H1 (cell line): Measurements from ENCODE around the gene MCM5. TPM values are rescaled to one million over a fixed set of nuclear protein-coding genes. Genes with fewer than 3 reads are reported as not detected.

Source experiments
- CTCF ChIA-PET: fragments of 300-600 bp; sonication (Branson Sonifier 250); formaldehyde crosslinking; loops from one replicate; lab custom pipeline; 2021; ENCODE audit not compliant: partially characterized antibody; lab: Charles Lee
- POLR2A ChIA-PET: fragments of 300-600 bp; sonication (Branson Sonifier 250); formaldehyde crosslinking; loops from one replicate; lab custom pipeline; 2021; ENCODE audit warnings: inconsistent platforms; ENCODE audit not compliant: partially characterized antibody; lab: Charles Lee
- DNase-seq, 2 experiments: peaks; one replicate each; pipeline versions ENCODE4 v3.0.0 to v3.0.0-alpha.2; 2010 to 2022; ENCODE audit warnings: low spot score in 2 of 2, low read depth in 1 of 2, mixed read lengths in 1 of 2
- FAIRE-seq: peaks from 2 replicates; lab custom pipeline; 2011; peaks lifted over from hg19 to GRCh38; lab: Jason Lieb, UNC
- H2AFZ ChIP-seq: 2 replicates; pipeline ENCODE4 v1.8.1; 2012; ENCODE audit warnings: low read length, inconsistent platforms
- H2AK5ac ChIP-seq: 2 replicates; pipeline ENCODE4 v1.6.1; 2013; ENCODE audit warnings: low read depth, low read length
- H2BK120ac ChIP-seq: replicated peaks from 2 replicates; pipeline ENCODE3; 2013; ENCODE audit warnings: low read depth, low read length, inconsistent platforms
- H2BK12ac ChIP-seq: 2 replicates; pipeline ENCODE4 v1.6.1; 2013; ENCODE audit warnings: low read depth, low read length
- H2BK15ac ChIP-seq: 2 replicates; pipeline ENCODE4 v1.6.1; 2013; ENCODE audit warnings: low read length
- H2BK20ac ChIP-seq: 2 replicates; pipeline ENCODE4 v1.6.1; 2013; ENCODE audit warnings: low read length
- H2BK5ac ChIP-seq: 2 replicates; pipeline ENCODE4 v1.6.1; 2013; ENCODE audit warnings: low read depth, low read length
- H3K14ac ChIP-seq: 2 replicates; pipeline ENCODE4 v1.6.1; 2013; ENCODE audit warnings: inconsistent platforms; ENCODE audit not compliant: insufficient read length
- H3K18ac ChIP-seq: 2 replicates; pipeline ENCODE4 v1.6.1; 2013; ENCODE audit warnings: low read length; ENCODE audit errors: extremely low read depth
- H3K23ac ChIP-seq: 2 replicates; pipeline ENCODE4 v1.6.1; 2013; ENCODE audit warnings: inconsistent platforms; ENCODE audit not compliant: insufficient read length
- H3K23me2 ChIP-seq: 2 replicates; pipeline ENCODE4 v1.6.1; 2013; ENCODE audit warnings: low read depth, low read length
- H3K27ac ChIP-seq: 2 replicates; pipeline ENCODE4 v1.6.1; 2011; ENCODE audit warnings: low read depth, low read length, inconsistent platforms
- H3K27me3 ChIP-seq, 4 experiments: replicated peaks in 1 of 4; 1 replicate in 1 of 4; 2 replicates in 3 of 4; pipeline versions ENCODE4 v1.6.1 to v1.8.1; 2011 to 2013; ENCODE audit warnings: low read length in 3 of 4, mild to moderate bottlenecking in 3 of 4, inconsistent platforms in 2 of 4, mixed read lengths in 2 of 4, moderate library complexity in 1 of 4; ENCODE audit not compliant: control insufficient read depth in 3 of 4, insufficient read depth in 3 of 4; ENCODE audit errors: extremely low read depth in 1 of 4
- H3K36me3 ChIP-seq, 4 experiments: 2 replicates each; pipeline versions ENCODE4 v1.6.1 to v1.8.1; 2011 to 2013; ENCODE audit warnings: mild to moderate bottlenecking in 4 of 4, low read length in 3 of 4, moderate library complexity in 2 of 4, control low read depth in 1 of 4, inconsistent platforms in 1 of 4; ENCODE audit not compliant: insufficient read depth in 4 of 4, control insufficient read depth in 2 of 4
- H3K4ac ChIP-seq: replicated peaks from 2 replicates; pipeline ENCODE3; 2013; ENCODE audit warnings: low read length, low read depth, mixed read lengths, inconsistent platforms; ENCODE audit not compliant: insufficient read length
- H3K4me1 ChIP-seq, 4 experiments: replicated peaks in 1 of 4; 1 replicate in 1 of 4; 2 replicates in 3 of 4; pipeline versions ENCODE4 v1.6.1 to v1.8.1; 2011 to 2013; ENCODE audit warnings: low read length in 3 of 4, inconsistent platforms in 2 of 4, mixed read lengths in 1 of 4; ENCODE audit not compliant: insufficient read depth in 4 of 4, control insufficient read depth in 3 of 4
- H3K4me2 ChIP-seq, 2 experiments: 2 replicates each; pipeline versions ENCODE4 v1.6.1 to v1.8.1; 2011 to 2013; ENCODE audit warnings: low read depth in 2 of 2, low read length in 2 of 2, control low read depth in 1 of 2, inconsistent platforms in 1 of 2, mild to moderate bottlenecking in 1 of 2; ENCODE audit not compliant: insufficient read depth in 1 of 2
- H3K4me3 ChIP-seq, 4 experiments: fragments of 200-600, 300-600 bp in 1 of 4; sonication (generic), shearing (Covaris generic), sonication (Bioruptor Twin) in 1 of 4; 2 replicates each; pipeline versions ENCODE4 v1.5.1 to v1.8.1; 2011 to 2016; ENCODE audit warnings: low read length in 4 of 4, low read depth in 3 of 4, control low read depth in 2 of 4, inconsistent platforms in 2 of 4, mild to moderate bottlenecking in 2 of 4, mixed read lengths in 1 of 4, moderate library complexity in 1 of 4; ENCODE audit not compliant: insufficient read depth in 2 of 4; ENCODE audit errors: extremely low read depth in 1 of 4
- H3K56ac ChIP-seq: replicated peaks from 2 replicates; pipeline ENCODE3; 2013; ENCODE audit warnings: low read depth, mild to moderate bottlenecking, mixed read lengths, low read length, inconsistent platforms; ENCODE audit not compliant: insufficient read length
- H3K79me1 ChIP-seq: 2 replicates; pipeline ENCODE4 v1.6.1; 2013; ENCODE audit warnings: low read depth, low read length, control low read depth
- H3K79me2 ChIP-seq, 2 experiments: 2 replicates each; pipeline versions ENCODE4 v1.6.1 to v1.8.1; 2012 to 2013; ENCODE audit warnings: low read length in 2 of 2, mild to moderate bottlenecking in 2 of 2, inconsistent platforms in 1 of 2; ENCODE audit not compliant: insufficient read depth in 2 of 2, control insufficient read depth in 1 of 2
- H3K9ac ChIP-seq, 4 experiments: replicated peaks in 1 of 4; 1 replicate in 1 of 4; 2 replicates in 3 of 4; pipeline versions ENCODE4 v1.6.1 to v1.8.1; 2011 to 2013; ENCODE audit warnings: low read depth in 3 of 4, low read length in 3 of 4, control low read depth in 2 of 4, mild to moderate bottlenecking in 2 of 4, moderate library complexity in 2 of 4, inconsistent platforms in 1 of 4; ENCODE audit errors: extremely low read depth in 1 of 4
- H3K9me3 ChIP-seq, 2 experiments: 2 replicates each; pipeline versions ENCODE4 v1.6.1 to v1.8.1; 2012 to 2013; ENCODE audit warnings: mild to moderate bottlenecking in 2 of 2, moderate library complexity in 2 of 2, control low read depth in 1 of 2, inconsistent platforms in 1 of 2, low read depth in 1 of 2, low read length in 1 of 2, mixed read lengths in 1 of 2; ENCODE audit not compliant: insufficient read depth in 2 of 2
- H4K20me1 ChIP-seq, 2 experiments: replicated peaks in 1 of 2; 2 replicates each; pipeline versions ENCODE3 to v1.8.1; 2011 to 2013; ENCODE audit warnings: inconsistent platforms in 2 of 2, low read length in 2 of 2, mild to moderate bottlenecking in 1 of 2; ENCODE audit not compliant: insufficient read depth in 2 of 2, control insufficient read depth in 1 of 2
- H4K5ac ChIP-seq: 2 replicates; pipeline ENCODE4 v1.6.1; 2013; ENCODE audit warnings: low read length, low read depth, mixed read lengths, inconsistent platforms; ENCODE audit not compliant: insufficient read length
- H4K8ac ChIP-seq: 2 replicates; pipeline ENCODE4 v1.8.0; 2013; ENCODE audit warnings: mild to moderate bottlenecking, moderate library complexity, low read length, inconsistent platforms; ENCODE audit not compliant: insufficient read depth; ENCODE audit errors: extremely low read depth
- H4K91ac ChIP-seq: replicated peaks from 2 replicates; pipeline ENCODE3; 2013; ENCODE audit warnings: low read length, mixed read lengths, inconsistent platforms; ENCODE audit not compliant: insufficient read length
- BACH1 ChIP-seq: IDR thresholded peaks from 2 replicates; pipeline ENCODE4 v1.6.1; 2012; ENCODE audit warnings: low read length, improper control_type of control experiment
- BCL11A ChIP-seq, 2 experiments: IDR thresholded peaks; one replicate each; pipeline ENCODE4 v1.6.1; 2011; ENCODE audit warnings: low read depth in 2 of 2, low read length in 2 of 2, mild to moderate bottlenecking in 2 of 2
- CREB1 ChIP-seq: IDR thresholded peaks from 2 replicates; pipeline ENCODE4 v1.6.1; 2012; ENCODE audit warnings: inconsistent platforms
- CTBP2 ChIP-seq: IDR thresholded peaks from 2 replicates; pipeline ENCODE4 v1.7.0; 2011; ENCODE audit warnings: borderline replicate concordance, mild to moderate bottlenecking, moderate library complexity, mixed read lengths, low read length; ENCODE audit not compliant: insufficient read depth, insufficient read length
- GTF2F1 ChIP-seq: IDR thresholded peaks from 2 replicates; pipeline ENCODE4 v1.6.1; 2012; ENCODE audit warnings: low read depth, low read length, improper control_type of control experiment, borderline replicate concordance
- HDAC6 ChIP-seq: IDR thresholded peaks from one replicate; pipeline ENCODE4 v1.7.1; 2012; ENCODE audit warnings: low read depth, mild to moderate bottlenecking, inconsistent platforms, low read length, moderate library complexity
- KDM4A ChIP-seq: IDR thresholded peaks from one replicate; pipeline ENCODE4 v1.7.1; 2012; ENCODE audit warnings: low read depth, mild to moderate bottlenecking, moderate library complexity, low read length, inconsistent platforms; ENCODE audit not compliant: severe bottlenecking
- RFX5 ChIP-seq: IDR thresholded peaks from 2 replicates; pipeline ENCODE4 v1.6.1; 2011; ENCODE audit warnings: low read depth, low read length, improper control_type of control experiment, borderline replicate concordance
- TAF7 ChIP-seq: optimal IDR thresholded peaks from 2 replicates; pipeline ENCODE3; 2011; ENCODE audit warnings: low read depth, mild to moderate bottlenecking, inconsistent platforms, low read length, moderate library complexity, borderline replicate concordance
- WGBS, 2 experiments: shearing (Covaris generic) in 1 of 2; methylation state at CpG; one replicate each; pipeline versions ENCODE4 v1.1.6 to v1.1.7; 2013 to 2015; ENCODE audit warnings: low lambda C conversion rate in 2 of 2, mixed read lengths in 2 of 2, inconsistent platforms in 1 of 2, low coverage in 1 of 2, missing lambda C conversion rate in 1 of 2; ENCODE audit not compliant: insufficient replicate concordance in 2 of 2, insufficient coverage in 1 of 2, insufficient read length in 1 of 2; ENCODE audit errors: extremely low coverage in 1 of 2, missing lambda C conversion rate in 1 of 2; 5-methylcytosine and 5-hydroxymethylcytosine counted together
- polyA plus RNA-seq, 7 experiments: library from polyadenylated mRNA; depleted of rRNA in 3 of 7; stranded (reverse) in 5 of 7; unstranded in 2 of 7; fragments of >200 nt in 5 of 7; fragments of 200-250 nt in 2 of 7; gene quantifications; 1 replicate in 5 of 7; 2 replicates in 1 of 7; 4 replicates in 1 of 7; pipeline versions ENCODE4 v1.2.1 to v1.2.3, GENCODE V29; 2011 to 2013; ENCODE audit warnings: missing spikeins in 2 of 7, mixed read lengths in 2 of 7
- total RNA-seq: library from RNA; stranded (reverse); fragmentation: NEBNext Ultra II Directional; extraction: Animal tissue kit (Norgen Biotek cat#: 25700); gene quantifications from 2 replicates; pipeline ENCODE4 v1.2.1, GENCODE V29; 2021

The MCM5 gene
- total and polyA plus RNA-seq, 2 of the 8 experiments (the other 6 are each of a cell fraction or from before 2014, with no cell fraction given): 210 to 305 TPM

DNA sequence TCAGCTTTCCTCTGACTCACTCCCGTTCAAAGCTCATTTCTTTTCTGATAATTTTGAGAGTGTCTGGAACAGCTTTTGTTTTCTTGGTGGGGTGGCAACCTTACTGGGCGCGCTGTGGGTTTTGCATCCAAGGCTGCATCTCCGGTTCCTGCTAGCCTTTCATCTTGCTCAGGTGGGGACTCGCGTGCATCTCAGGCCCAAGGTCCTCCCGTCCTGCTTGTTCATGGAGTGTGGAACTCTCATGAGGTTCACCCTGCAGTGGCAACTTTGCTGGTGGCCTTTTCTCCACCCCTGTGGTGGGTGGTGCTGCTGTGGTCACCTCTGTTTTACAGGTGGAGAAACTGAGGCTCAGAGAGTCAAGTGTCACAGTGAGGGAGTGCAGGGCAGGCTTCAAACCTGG is 25.6 kb downstream of the MCM5 start:
- no peaks in the 10 kb centered on the region for H3K9me3 ChIP-seq
- no peak for DNase-seq
- FAIRE-seq: no peak
- no peak overlapping the region for H3K14ac ChIP-seq
- no peak overlapping the region for H4K8ac ChIP-seq
- no peak overlapping the region for H3K18ac ChIP-seq
- no peaks in the 10 kb centered on the region; the same call in 1 of the 2 replicates for H3K79me1 ChIP-seq
- no peak overlapping the region for H3K23ac ChIP-seq
- H3K4me3 ChIP-seq: no peak overlapping the region
- no peak overlapping the region for H2AFZ ChIP-seq
- no peak overlapping the region for H2BK120ac ChIP-seq
- no peak overlapping the region for H2AK5ac ChIP-seq
- 86% methylated on average over 7 of the region's 7 CpGs; no CpG with 5 or more reads in 1 of the 2 experiments for WGBS, 2 experiments
- no peak overlapping the region for H2BK15ac ChIP-seq
- H2BK20ac ChIP-seq: no peak overlapping the region
- H3K23me2 ChIP-seq: no peaks in the 10 kb centered on the region
- CTCF ChIA-PET: interaction anchor here (1.0 to 11.3 kb wide), 3 partner anchors 9 to 73 kb away, joined by 4 to 122 read pairs (median 5); no protein-coding TSS in a partner anchor
- no peak overlapping the region for H4K91ac ChIP-seq
- no peak overlapping the region for H2BK5ac ChIP-seq
- peaks cover 0 to 9% of the 10 kb centered on the region in 2 experiments; a peak in 1 of 4 replicates for H3K79me2 ChIP-seq
- no peak overlapping the region for H3K4ac ChIP-seq
- POLR2A ChIA-PET: interaction anchor here (0.9 to 46.1 kb wide), 3 partner anchors 29 to 77 kb away, joined by 3 to 1995 read pairs (median 7); partner anchors contain the start of genes HMOX1 and MCM5
- no peak overlapping the region for H3K56ac ChIP-seq
- no peak overlapping the region for H3K9ac ChIP-seq
- H2BK12ac ChIP-seq: no peak overlapping the region
- H3K4me1 ChIP-seq: peaks cover 3 to 13% (median 7%) of the 10 kb centered on the region in 4 experiments; a peak in 6 of 7 replicates
- H3K36me3 ChIP-seq: peaks cover 34 to 61% (median 53%) of the 10 kb centered on the region in 4 experiments
- H4K5ac ChIP-seq: no peak overlapping the region
- H3K27ac ChIP-seq: no peak overlapping the region
- TF ChIP-seq KDM4A (no peak), CTBP2 (no peak), BCL11A (IDR thresholded peaks at IDR 0.05; ENCODE audit: low read depth in 2 of 2, low read length in 2 of 2) (no peak), GTF2F1 (no peak), HDAC6 (no peak), BACH1 (no peak), RFX5 (no peak), CREB1 (no peak), TAF7 (no peak)
- peaks cover 17 to 24% of the 10 kb centered on the region in 2 experiments for H4K20me1 ChIP-seq
- no peak overlapping the region for H3K4me2 ChIP-seq
- H3K27me3 ChIP-seq: no peaks in the 10 kb centered on the region
